Embryonic facial prominence (tissue), 1 donor: ENCODE measurements around the gene HEPHL1.
"Not testable (repeated sequence)": the region's sequence is repeated elsewhere in the genome, so short reads cannot be mapped to it uniquely, and the experiment has no call there.

Experiments used
- DNase-seq: peaks from one replicate; pipeline ENCODE4 v3.0.0-alpha.2; 2016; ENCODE audit errors: extremely low spot score

HEPHL1 gene

GRCh38 chr11:94150056-94150455 is 128.9 kb downstream of the HEPHL1 start:
- no peak for DNase-seq

GRCh38 chr11:94150704-94151685 is 129.8 kb downstream of the HEPHL1 start:
- DNase-seq = no peak

DNA sequence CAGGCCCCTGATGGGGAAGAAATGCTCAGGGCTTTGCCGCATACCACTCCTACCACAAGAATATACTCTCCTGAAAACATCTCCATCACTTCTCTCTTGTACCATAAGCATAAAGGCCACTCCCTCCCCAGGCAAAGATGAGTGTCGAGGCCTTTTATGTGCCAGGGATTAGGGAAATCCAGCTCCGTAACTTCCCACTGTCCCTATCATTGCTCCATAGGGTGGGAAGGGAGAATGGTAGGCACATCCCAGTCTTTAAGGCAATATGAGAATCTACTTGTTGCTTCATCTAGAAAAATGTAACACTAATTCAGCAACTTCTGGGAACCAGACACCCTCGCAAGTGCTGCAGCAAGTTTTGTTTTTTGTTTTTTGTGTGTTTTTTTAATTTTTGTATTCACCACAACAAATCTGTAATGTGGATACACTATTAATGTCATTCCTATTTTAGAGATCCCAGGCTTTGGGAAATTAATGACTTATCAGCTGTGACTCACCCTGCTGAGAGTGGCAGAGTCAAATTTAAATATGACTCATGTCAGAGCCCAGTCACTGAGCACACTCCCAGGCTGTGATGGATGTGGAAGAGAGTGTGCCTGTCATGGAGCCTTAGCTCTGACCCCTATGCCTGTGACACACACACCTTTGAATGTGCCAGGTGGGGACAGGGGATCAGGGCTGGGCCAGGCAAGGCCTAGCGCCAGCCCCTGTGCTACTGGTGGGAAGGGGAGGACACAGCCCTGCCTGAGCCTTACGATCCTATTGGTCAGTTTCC is 130.9 kb downstream of the HEPHL1 start:
- no peak for DNase-seq

DNA sequence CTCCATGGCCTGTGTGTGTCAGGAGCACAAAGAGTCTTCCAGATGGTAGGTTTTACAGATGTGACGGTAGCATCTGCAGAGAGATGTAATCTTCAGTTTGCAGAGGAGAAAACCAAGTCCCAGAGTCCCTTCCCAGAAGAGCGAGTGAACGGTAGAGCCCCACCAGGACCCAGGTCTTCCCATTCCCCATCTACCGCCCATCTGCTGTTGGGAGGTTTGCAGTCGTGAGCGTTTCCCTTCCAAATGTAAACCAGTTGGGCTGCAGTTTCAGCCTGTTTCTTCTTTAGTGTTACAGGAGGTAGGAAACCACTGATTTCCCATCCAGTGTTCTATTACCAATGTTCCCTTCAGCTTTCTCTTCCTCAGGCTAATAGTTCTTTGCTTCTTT is 131.5 kb downstream of the HEPHL1 start:
- no peak for DNase-seq

DNA sequence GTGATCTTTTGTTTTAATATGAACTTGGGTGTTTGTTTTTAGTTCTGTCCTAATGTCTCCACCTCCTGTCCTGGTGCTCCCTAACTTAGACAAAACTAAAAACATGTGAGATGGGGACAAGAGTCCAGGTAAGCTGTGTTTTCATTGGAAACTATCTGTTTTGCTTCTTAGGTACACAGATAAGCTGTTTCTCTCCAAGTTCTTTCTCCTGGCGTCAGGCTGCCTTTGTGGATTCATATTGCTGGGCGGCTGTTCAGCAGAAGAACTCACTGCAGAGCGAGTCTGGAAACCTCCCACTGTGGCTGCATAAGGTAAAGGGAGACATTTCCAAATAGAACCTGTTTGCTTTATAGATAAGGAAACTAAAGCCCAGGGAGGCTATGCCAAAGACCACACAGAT is 132.2 kb downstream of the HEPHL1 start:
- DNase-seq = no peak

DNA sequence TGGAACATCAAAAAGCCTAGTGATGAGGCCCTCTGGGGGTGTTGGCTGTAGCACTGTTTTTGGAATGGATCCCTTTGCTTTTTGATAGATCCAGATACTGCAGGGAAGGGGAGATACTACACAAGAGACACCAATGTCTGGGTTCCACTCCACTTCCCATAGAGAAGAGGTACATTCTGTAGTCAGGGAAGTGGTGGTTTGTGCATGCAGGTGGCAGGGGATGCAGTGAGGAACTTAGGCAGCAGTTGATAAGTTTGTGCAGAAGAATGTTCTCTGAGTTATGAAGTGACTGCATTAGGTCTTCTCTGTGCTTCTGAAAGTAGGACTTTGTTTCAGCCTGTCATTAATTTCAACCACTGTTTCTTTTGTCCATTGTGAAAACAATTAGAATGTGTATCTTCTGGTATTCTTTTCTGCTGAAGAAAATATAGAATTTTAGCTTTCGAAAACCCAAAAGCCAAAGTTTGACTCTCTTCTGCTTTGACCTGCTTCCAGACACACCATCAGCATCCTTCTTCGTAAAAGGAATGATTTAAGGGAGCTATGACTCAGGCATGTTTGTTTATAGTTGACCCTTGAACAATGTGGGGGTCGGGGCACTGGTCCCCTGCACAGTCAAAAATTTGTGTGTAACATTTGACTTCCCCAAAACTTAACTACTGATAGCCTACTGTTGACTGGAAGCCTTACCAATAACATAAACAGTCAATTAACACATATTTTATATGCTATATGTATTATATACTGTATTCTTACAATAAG is 133.1 kb downstream of the HEPHL1 start:
- no peak for DNase-seq

- not testable (repeated sequence) for DNase-seq
These were observed 136.2 kb downstream of the HEPHL1 start for GRCh38 chr11:94157339-94157738.
